22Rv1 (cell line): Measurements from ENCODE around the gene TENM4.

Source experiments
- ZFX ChIP-seq: fragments of 450-650 bp; IDR thresholded peaks from 2 replicates; pipeline ENCODE4 v1.6.1; 2017; ENCODE audit warnings: antibody characterized with exemption, borderline replicate concordance
- TF ChIP-seq, protein P1 (sequence below): fragments of 450-650 bp; IDR thresholded peaks from 2 replicates; pipeline ENCODE4 v1.5.1; 2017; ENCODE audit warnings: mild to moderate bottlenecking

DNA sequence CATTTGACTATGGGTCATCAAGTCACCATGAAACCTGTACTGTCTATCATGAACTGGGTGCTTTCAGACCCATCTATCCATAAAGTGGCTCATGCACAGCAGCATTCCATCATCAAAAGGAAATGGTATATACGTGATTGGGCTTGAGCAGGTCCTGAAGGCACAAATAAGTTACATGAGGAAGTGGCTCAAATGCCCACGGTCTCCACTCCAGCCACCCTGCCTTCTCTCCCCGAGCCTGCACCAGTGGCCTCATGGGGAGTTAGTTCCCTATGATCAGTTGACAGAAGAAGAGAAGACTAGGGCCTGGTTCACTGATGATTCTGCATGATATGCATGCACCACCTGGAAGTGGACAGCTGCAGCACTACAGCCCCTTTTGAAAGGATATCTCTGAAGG, 312.5 kb downstream of the TENM4 start:
- no peak for TF ChIP-seq ZFX
- TF ChIP-seq, protein P1, sequence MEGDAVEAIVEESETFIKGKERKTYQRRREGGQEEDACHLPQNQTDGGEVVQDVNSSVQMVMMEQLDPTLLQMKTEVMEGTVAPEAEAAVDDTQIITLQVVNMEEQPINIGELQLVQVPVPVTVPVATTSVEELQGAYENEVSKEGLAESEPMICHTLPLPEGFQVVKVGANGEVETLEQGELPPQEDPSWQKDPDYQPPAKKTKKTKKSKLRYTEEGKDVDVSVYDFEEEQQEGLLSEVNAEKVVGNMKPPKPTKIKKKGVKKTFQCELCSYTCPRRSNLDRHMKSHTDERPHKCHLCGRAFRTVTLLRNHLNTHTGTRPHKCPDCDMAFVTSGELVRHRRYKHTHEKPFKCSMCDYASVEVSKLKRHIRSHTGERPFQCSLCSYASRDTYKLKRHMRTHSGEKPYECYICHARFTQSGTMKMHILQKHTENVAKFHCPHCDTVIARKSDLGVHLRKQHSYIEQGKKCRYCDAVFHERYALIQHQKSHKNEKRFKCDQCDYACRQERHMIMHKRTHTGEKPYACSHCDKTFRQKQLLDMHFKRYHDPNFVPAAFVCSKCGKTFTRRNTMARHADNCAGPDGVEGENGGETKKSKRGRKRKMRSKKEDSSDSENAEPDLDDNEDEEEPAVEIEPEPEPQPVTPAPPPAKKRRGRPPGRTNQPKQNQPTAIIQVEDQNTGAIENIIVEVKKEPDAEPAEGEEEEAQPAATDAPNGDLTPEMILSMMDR = no peak
